K562 (cell line): ENCODE measurements around the gene RGMA. TPM values are rescaled to one million over a fixed set of nuclear protein-coding genes. Genes with fewer than 3 reads are reported as not detected.

Source experiments
- ATAC-seq: fragments of 200-7000 bp; cut with Tn5 transposase; 3 replicates; pipeline ENCODE4 v1.9.1; 2020; ENCODE audit warnings: moderate library complexity
- BruUV-seq: library from RNA; stranded (reverse); fragments of 400-500 nt; replicated peaks from 2 replicates; lab custom pipeline; 2021; lab: Mats Ljungman, UMichigan
- CTCF ChIA-PET: fragments of 300-600 bp; formaldehyde crosslinking; extraction: SDS; loops from one replicate; lab custom pipeline; 2021; ENCODE audit warnings: low intra/inter-chr PET ratio; lab: Yijun Ruan, JAX
- POLR2A ChIA-PET: fragments of 300-600, 350-650 bp; sonication (Branson Sonifier 250); formaldehyde crosslinking; extraction: SDS; loops from one replicate; lab custom pipeline; 2021; ENCODE audit warnings: antibody characterized with exemption, inconsistent platforms; lab: Yijun Ruan, JAX
- DNase-seq, 4 experiments: peaks; one replicate each; pipeline versions ENCODE4 v3.0.0 to v3.0.0-alpha.2; 2011 to 2018; ENCODE audit warnings: low spot score in 3 of 4, mixed read lengths in 3 of 4; ENCODE audit errors: extremely low read depth in 1 of 4
- FAIRE-seq: peaks from 2 replicates; lab custom pipeline; 2011; peaks lifted over from hg19 to GRCh38; lab: Jason Lieb, UNC
- H2AFZ ChIP-seq: 2 replicates; pipeline ENCODE4 v1.6.0; 2011; ENCODE audit warnings: low read depth, low read length, control low read depth, inconsistent platforms
- H3K27ac ChIP-seq: fragments of 200-600 bp; 3 replicates; pipeline ENCODE4 v1.8.0; 2011; ENCODE audit warnings: low read depth, mild to moderate bottlenecking, control low read depth, inconsistent platforms, low read length, moderate library complexity, mixed read lengths; ENCODE audit errors: extremely low read depth
- H3K27me3 ChIP-seq, 2 experiments: fragments of 300-600 bp in 1 of 2; 2 replicates in 1 of 2; 3 replicates in 1 of 2; pipeline versions ENCODE4 v1.6.0 to v1.8.0; 2011; ENCODE audit warnings: inconsistent platforms in 2 of 2, low read length in 2 of 2, mild to moderate bottlenecking in 1 of 2, mixed read lengths in 1 of 2, moderate library complexity in 1 of 2; ENCODE audit not compliant: control insufficient read depth in 2 of 2, insufficient read depth in 2 of 2
- H3K36me3 ChIP-seq: fragments of 300-600 bp; 3 replicates; pipeline ENCODE4 v1.8.0; 2011; ENCODE audit warnings: mild to moderate bottlenecking, low read length, inconsistent platforms; ENCODE audit not compliant: control insufficient read depth, insufficient read depth
- H3K4me1 ChIP-seq, 2 experiments: fragments of 200-600 bp in 1 of 2; replicated peaks in 1 of 2; 2 replicates in 1 of 2; 3 replicates in 1 of 2; pipeline versions ENCODE4 v1.5.1 to v1.8.0; 2011; ENCODE audit warnings: inconsistent platforms in 2 of 2, low read length in 2 of 2, mild to moderate bottlenecking in 1 of 2, mixed read lengths in 1 of 2, moderate library complexity in 1 of 2; ENCODE audit not compliant: control insufficient read depth in 2 of 2, insufficient read depth in 2 of 2
- H3K4me2 ChIP-seq: 2 replicates; pipeline ENCODE4 v1.6.1; 2011; ENCODE audit warnings: low read length, control low read depth, inconsistent platforms, mixed read lengths; ENCODE audit not compliant: insufficient read depth
- H3K4me3 ChIP-seq: fragments of 200-600 bp; sonication (generic), shearing (Covaris generic); 2 replicates; pipeline ENCODE4 v1.5.1; 2016; ENCODE audit warnings: control low read depth, inconsistent platforms
- H3K79me2 ChIP-seq: fragments of 200-600 bp; 3 replicates; pipeline ENCODE4 v1.8.0; 2011; ENCODE audit warnings: low read length, inconsistent platforms; ENCODE audit not compliant: control insufficient read depth, insufficient read depth
- H3K9ac ChIP-seq, 2 experiments: 2 replicates each; pipeline versions ENCODE4 v1.6.0 to v1.6.1; 2011; ENCODE audit warnings: low read depth in 2 of 2, low read length in 2 of 2, control low read depth in 1 of 2, inconsistent platforms in 1 of 2, mild to moderate bottlenecking in 1 of 2, mixed read lengths in 1 of 2; ENCODE audit not compliant: insufficient read depth in 1 of 2
- H3K9me1 ChIP-seq: one replicate; pipeline ENCODE4 v1.6.0; 2011; ENCODE audit warnings: inconsistent platforms, mild to moderate bottlenecking, low read length, moderate library complexity; ENCODE audit not compliant: control insufficient read depth, insufficient read depth
- H3K9me3 ChIP-seq: replicated peaks from 2 replicates; pipeline ENCODE4 v1.5.1; 2011; ENCODE audit warnings: low read depth, low read length, inconsistent platforms; ENCODE audit not compliant: control insufficient read depth, insufficient read depth
- H4K20me1 ChIP-seq: replicated peaks from 2 replicates; pipeline ENCODE4 v1.6.1; 2011; ENCODE audit warnings: low read length, inconsistent platforms, mixed read lengths; ENCODE audit not compliant: control insufficient read depth, insufficient read depth
- ARNT ChIP-seq, 2 experiments: fragments of 450-650 bp; IDR thresholded peaks; 2 replicates each; pipeline ENCODE4 v1.6.1; 2016; ENCODE audit warnings: mild to moderate bottlenecking in 1 of 2
- DNMT1 ChIP-seq: fragments of 450-650 bp; IDR thresholded peaks from 2 replicates; pipeline ENCODE4 v1.6.1; 2016; ENCODE audit warnings: antibody characterized with exemption, mild to moderate bottlenecking
- ERF ChIP-seq: fragments of 450-650 bp; formaldehyde crosslinking; IDR thresholded peaks from 2 replicates; pipeline ENCODE4 v1.4.0; 2020; ENCODE audit warnings: mild to moderate bottlenecking, mixed read lengths
- FOXK1 ChIP-seq: sonication (generic); formaldehyde crosslinking; IDR thresholded peaks from 2 replicates; pipeline ENCODE4 v1.8.0; 2022; ENCODE audit warnings: missing genetic modification reagents, mild to moderate bottlenecking, borderline replicate concordance
- GABPB1 ChIP-seq: sonication (generic); formaldehyde crosslinking; IDR thresholded peaks from 2 replicates; pipeline ENCODE4 v1.8.0; 2022; ENCODE audit warnings: mild to moderate bottlenecking, missing genetic modification reagents
- NRF1 ChIP-seq, 2 experiments: fragments of 450-650 bp; IDR thresholded peaks in 1 of 2; conservative IDR thresholded peaks in 1 of 2; 2 replicates each; pipeline ENCODE4 v1.6.1; 2014; ENCODE audit warnings: mild to moderate bottlenecking in 2 of 2
- SP2 ChIP-seq: IDR thresholded peaks from 2 replicates; pipeline ENCODE4 v1.6.1; 2011; ENCODE audit warnings: mild to moderate bottlenecking, low read depth, low read length, moderate library complexity; ENCODE audit not compliant: poor library complexity, severe bottlenecking; ENCODE audit errors: extremely low read depth
- SRSF9 ChIP-seq: fragments of 200-400 bp; formaldehyde crosslinking; IDR thresholded peaks from 2 replicates; pipeline ENCODE4 v1.6.1; 2017; ENCODE audit warnings: low read depth, low read length, borderline replicate concordance
- ZNF24 ChIP-seq: fragments of 450-650 bp; IDR thresholded peaks from 2 replicates; pipeline ENCODE4 v1.6.1; 2016
- ZNF764 ChIP-seq: fragments of 250-450 bp; sonication (Bioruptor Pico); IDR thresholded peaks from 2 replicates; pipeline ENCODE4 v1.4.0; 2020; ENCODE audit warnings: low read depth, mild to moderate bottlenecking, moderate library complexity
- WGBS: fragments of 100-300 bp; shearing (Covaris generic); methylation state at CpG from one replicate; pipeline ENCODE4 v1.1.6; 2016; ENCODE audit warnings: low coverage, mixed read lengths; ENCODE audit not compliant: insufficient coverage; ENCODE audit errors: missing lambda C conversion rate; 5-methylcytosine and 5-hydroxymethylcytosine counted together
- in situ Hi-C: fragments of 300-500 bp; cut with MboI; formaldehyde crosslinking; loops from 4 replicates; pipeline ENCODE4 v1.15.0; 2018; ENCODE audit warnings: inconsistent platforms, mixed read lengths
- intact Hi-C: fragments of 100-400 bp; cut with micrococcal nuclease; formaldehyde crosslinking; loops from 2 replicates; pipeline ENCODE4 v1.14.2; 2022
- polyA plus RNA-seq, 8 experiments: library from polyadenylated mRNA; depleted of rRNA in 4 of 8; stranded (reverse) in 5 of 8; unstranded in 3 of 8; fragments of >200 nt; fragmentation: Nextera tagmentation in 2 of 8; fragmentation: Illumina TruSeq in 1 of 8; extraction: Ambion mirVana in 2 of 8; extraction: Trizol in 1 of 8; gene quantifications; 2 replicates each; pipeline versions ENCODE4 v1.2.1 to v1.2.3, GENCODE V29; 2011 to 2014; ENCODE audit warnings: inconsistent platforms in 1 of 8, missing spikeins in 1 of 8
- total RNA-seq, 7 experiments: library from RNA; depleted of rRNA in 6 of 7; stranded (reverse); fragments of >200 nt in 6 of 7; fragmentation: Illumina TruSeq in 2 of 7; extraction: Trizol in 2 of 7; gene quantifications; 2 replicates each; pipeline versions ENCODE4 v1.2.1 to v1.2.3, GENCODE V29; 2011 to 2021; ENCODE audit warnings: low replicate concordance in 1 of 7
- TF ChIP-seq, protein P1 (sequence below), 2 experiments: fragments of 450-650 bp in 1 of 2; sonication (generic) in 1 of 2; formaldehyde crosslinking; conservative IDR thresholded peaks; 2 replicates each; pipeline versions ENCODE4 v1.4.0 to v1.8.1; 2020 to 2022; ENCODE audit warnings: mild to moderate bottlenecking in 1 of 2, missing genetic modification reagents in 1 of 2
- TF ChIP-seq, protein P2 (sequence below), 2 experiments: fragments of 450-650 bp; formaldehyde crosslinking in 1 of 2; IDR thresholded peaks; 2 replicates each; pipeline versions ENCODE4 v1.4.0 to v1.6.1; 2014 to 2020; ENCODE audit warnings: mild to moderate bottlenecking in 2 of 2, borderline replicate concordance in 1 of 2, low read depth in 1 of 2
- TF ChIP-seq, protein P3 (sequence below): fragments of 250-450 bp; sonication (Bioruptor Pico); IDR thresholded peaks from 2 replicates; pipeline ENCODE4 v1.4.0; 2020; ENCODE audit warnings: borderline replicate concordance

RGMA gene
- total and polyA plus RNA-seq, 9 of the 15 experiments (the other 6 are each of a cell fraction or from before 2014, with no cell fraction given): 0.03 to 0.05 (median 0.03) TPM; not detected in 6

DNA sequence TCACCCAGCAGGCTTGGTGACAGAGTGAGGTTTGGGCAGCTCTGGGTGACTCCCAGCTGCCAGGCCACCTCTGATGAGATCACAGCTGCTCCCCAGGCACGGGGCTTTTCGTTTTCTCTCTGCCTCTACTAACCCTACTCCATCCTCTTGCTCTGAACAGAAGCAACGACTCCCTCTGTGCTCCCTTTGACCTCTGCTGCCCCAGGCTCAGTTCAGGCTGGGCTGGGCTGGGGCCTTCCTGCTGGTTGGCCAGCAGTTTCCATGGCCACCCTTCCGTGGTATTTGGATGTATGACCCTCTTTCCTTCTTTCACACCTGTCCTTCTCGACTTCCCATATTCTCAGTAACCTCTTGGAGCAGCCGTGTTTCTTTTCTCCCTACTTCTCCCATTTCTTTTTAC, 8.6 kb downstream of the RGMA start:
- in situ Hi-C loops (no loop called here), intact Hi-C loops (no loop called here)
- Histone ChIP-seq H3K27ac (no peak overlapping the region), H3K36me3 (no peaks in the 10 kb centered on the region), H2AFZ (no peak overlapping the region), H3K9me3 (no peaks in the 10 kb centered on the region), H3K9me1 (no peaks in the 10 kb centered on the region), H3K4me3 (no peak overlapping the region), H4K20me1 (no peaks in the 10 kb centered on the region), H3K4me2 (no peak overlapping the region), H3K27me3 (peaks cover 38 to 39% of the 10 kb centered on the region in 2 experiments), H3K4me1 (no peaks in the 10 kb centered on the region), H3K9ac (no peak overlapping the region), H3K79me2 (no peaks in the 10 kb centered on the region)
- POLR2A ChIA-PET: no interaction called here
- no peak for FAIRE-seq
- CTCF ChIA-PET: no interaction called here
- 0% methylated on average over 6 of the region's 6 CpGs for WGBS
- no peak for DNase-seq
- no TSS peak for BruUV-seq
- ATAC-seq: no peak
- TF ChIP-seq FOXK1: no peak
- no peak for TF ChIP-seq NRF1 (conservative IDR thresholded peaks at IDR 0.05 in 1 of 2, IDR thresholded peaks at IDR 0.05 in 1 of 2)
- TF ChIP-seq SRSF9: no peak
- no peak for TF ChIP-seq SP2
- TF ChIP-seq GABPB1: no peak
- no peak for TF ChIP-seq ZNF24
- TF ChIP-seq, protein P1, sequence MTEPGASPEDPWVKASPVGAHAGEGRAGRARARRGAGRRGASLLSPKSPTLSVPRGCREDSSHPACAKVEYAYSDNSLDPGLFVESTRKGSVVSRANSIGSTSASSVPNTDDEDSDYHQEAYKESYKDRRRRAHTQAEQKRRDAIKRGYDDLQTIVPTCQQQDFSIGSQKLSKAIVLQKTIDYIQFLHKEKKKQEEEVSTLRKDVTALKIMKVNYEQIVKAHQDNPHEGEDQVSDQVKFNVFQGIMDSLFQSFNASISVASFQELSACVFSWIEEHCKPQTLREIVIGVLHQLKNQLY (CRISPR knock-in tag; conservative IDR thresholded peaks at IDR 0.05): no peak
- TF ChIP-seq, protein P2, sequence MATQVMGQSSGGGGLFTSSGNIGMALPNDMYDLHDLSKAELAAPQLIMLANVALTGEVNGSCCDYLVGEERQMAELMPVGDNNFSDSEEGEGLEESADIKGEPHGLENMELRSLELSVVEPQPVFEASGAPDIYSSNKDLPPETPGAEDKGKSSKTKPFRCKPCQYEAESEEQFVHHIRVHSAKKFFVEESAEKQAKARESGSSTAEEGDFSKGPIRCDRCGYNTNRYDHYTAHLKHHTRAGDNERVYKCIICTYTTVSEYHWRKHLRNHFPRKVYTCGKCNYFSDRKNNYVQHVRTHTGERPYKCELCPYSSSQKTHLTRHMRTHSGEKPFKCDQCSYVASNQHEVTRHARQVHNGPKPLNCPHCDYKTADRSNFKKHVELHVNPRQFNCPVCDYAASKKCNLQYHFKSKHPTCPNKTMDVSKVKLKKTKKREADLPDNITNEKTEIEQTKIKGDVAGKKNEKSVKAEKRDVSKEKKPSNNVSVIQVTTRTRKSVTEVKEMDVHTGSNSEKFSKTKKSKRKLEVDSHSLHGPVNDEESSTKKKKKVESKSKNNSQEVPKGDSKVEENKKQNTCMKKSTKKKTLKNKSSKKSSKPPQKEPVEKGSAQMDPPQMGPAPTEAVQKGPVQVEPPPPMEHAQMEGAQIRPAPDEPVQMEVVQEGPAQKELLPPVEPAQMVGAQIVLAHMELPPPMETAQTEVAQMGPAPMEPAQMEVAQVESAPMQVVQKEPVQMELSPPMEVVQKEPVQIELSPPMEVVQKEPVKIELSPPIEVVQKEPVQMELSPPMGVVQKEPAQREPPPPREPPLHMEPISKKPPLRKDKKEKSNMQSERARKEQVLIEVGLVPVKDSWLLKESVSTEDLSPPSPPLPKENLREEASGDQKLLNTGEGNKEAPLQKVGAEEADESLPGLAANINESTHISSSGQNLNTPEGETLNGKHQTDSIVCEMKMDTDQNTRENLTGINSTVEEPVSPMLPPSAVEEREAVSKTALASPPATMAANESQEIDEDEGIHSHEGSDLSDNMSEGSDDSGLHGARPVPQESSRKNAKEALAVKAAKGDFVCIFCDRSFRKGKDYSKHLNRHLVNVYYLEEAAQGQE (IDR thresholded peaks at IDR 0.05; ENCODE audit: borderline replicate concordance): no peak
- TF ChIP-seq, protein P2 (CRISPR knock-in tag; IDR thresholded peaks at IDR 0.05; ENCODE audit: low read depth): no peak
- no peak for TF ChIP-seq DNMT1
- no peak for TF ChIP-seq ERF (CRISPR knock-in tag)
- TF ChIP-seq, protein P3, sequence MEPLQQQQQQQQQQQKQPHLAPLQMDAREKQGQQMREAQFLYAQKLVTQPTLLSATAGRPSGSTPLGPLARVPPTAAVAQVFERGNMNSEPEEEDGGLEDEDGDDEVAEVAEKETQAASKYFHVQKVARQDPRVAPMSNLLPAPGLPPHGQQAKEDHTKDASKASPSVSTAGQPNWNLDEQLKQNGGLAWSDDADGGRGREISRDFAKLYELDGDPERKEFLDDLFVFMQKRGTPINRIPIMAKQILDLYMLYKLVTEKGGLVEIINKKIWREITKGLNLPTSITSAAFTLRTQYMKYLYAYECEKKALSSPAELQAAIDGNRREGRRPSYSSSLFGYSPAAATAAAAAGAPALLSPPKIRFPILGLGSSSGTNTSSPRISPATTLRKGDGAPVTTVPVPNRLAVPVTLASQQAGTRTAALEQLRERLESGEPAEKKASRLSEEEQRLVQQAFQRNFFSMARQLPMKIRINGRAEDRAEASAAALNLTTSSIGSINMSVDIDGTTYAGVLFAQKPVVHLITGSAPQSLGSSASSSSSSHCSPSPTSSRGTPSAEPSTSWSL (CRISPR knock-in tag): no peak
- TF ChIP-seq ARNT (IDR thresholded peaks at IDR 0.05): no peak
- no peak for TF ChIP-seq ZNF764 (CRISPR knock-in tag)
